Measurements from ENCODE around the gene KCND3. TPM values are rescaled to one million over a fixed set of nuclear protein-coding genes. Genes with fewer than 3 reads are reported as not detected.

The KCND3 gene
- total and polyA plus RNA-seq, 5 donors: 11.4 to 30.4 (median 26.9) TPM

DNA sequence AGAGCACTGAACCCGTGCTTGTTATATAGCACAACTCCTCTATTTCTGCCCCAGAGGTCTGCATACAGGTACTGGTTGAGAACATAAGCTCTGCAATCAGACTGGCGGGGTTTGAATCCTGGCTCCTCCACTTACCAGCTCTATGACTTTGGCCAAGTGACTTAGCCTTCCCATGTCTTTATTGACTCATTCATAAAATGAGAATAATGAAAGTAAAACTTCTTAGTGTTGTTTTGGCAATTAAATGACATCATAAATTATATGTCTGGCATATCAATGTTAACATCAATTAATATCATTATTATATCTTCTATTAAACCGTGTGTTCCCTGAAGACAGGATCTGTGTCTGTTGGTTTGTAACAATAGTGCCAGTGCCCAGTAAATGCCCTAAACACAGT is 254.6 kb downstream of the KCND3 start:
- H3K9me3 ChIP-seq (ENCODE audit: control insufficient read depth, low read length): no peaks in the 10 kb centered on the region
- no peak for ATAC-seq
- H3K4me3 ChIP-seq (ENCODE audit: low read length): no peak overlapping the region
- H3K4me1 ChIP-seq (ENCODE audit: control insufficient read depth, insufficient read depth, low read length): peaks cover 39% of the 10 kb centered on the region
- H3K27me3 ChIP-seq (ENCODE audit: control insufficient read depth, insufficient read depth): no peaks in the 10 kb centered on the region
- peak overlapping the region; percentile 76 for H3K27ac ChIP-seq (ENCODE audit: low read length)
- DNase-seq: no peak
- WGBS: 84% methylated on average over 3 of the region's 3 CpGs
- intact Hi-C loops (cut with DNase I): no loop called here

DNA sequence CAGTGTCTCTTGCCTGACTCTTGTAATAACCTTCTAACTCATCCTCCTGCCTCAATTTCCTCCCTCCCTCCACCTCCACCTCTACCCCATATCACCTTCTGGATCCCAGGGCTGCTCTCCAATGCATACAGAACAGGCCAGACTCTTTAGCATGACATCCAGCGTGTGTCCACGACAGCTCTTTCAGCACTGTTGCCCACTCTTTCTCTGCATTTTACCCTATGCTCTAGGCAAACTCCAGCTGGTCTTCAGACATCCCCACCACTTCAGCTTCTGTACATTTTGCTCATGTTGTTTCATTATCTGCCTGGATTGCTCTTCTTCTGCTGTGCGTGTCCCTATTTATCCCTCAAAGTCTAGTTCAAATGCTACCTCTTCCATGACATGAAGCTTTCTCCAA is 255.0 kb downstream of the KCND3 start:
- Histone ChIP-seq H3K4me3 (ENCODE audit: low read length) (no peak overlapping the region), H3K9me3 (ENCODE audit: control insufficient read depth, low read length) (no peaks in the 10 kb centered on the region), H3K27ac (ENCODE audit: low read length) (peak overlapping the region; percentile 76), H3K4me1 (ENCODE audit: control insufficient read depth, insufficient read depth, low read length) (peaks cover 43% of the 10 kb centered on the region), H3K27me3 (ENCODE audit: control insufficient read depth, insufficient read depth) (no peaks in the 10 kb centered on the region)
- DNase-seq: no peak
- 78% methylated on average over 3 of the region's 3 CpGs for WGBS
- no peak for ATAC-seq
- intact Hi-C loops (cut with DNase I): no loop called here

DNA sequence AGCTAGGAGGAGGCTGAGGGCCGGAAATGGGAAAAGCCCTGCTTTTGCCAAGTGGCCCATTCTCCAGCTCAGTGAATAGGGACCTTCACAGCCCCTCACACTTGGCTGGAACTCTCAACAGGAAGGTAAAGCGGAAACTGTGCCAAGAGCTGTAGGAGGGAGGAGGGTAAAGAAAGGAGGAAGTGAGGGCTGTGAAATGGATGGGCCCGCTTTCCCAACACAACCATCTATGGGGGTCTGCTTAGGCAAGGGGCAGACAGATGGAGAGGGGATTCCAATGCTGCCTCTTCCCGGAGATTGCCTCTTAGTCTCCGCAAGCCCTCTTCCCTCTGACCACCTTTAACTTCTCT is 255.5 kb downstream of the KCND3 start:
- H3K9me3 ChIP-seq (ENCODE audit: control insufficient read depth, low read length): no peaks in the 10 kb centered on the region
- 60% methylated on average over 5 of the region's 5 CpGs for WGBS
- H3K4me1 ChIP-seq (ENCODE audit: control insufficient read depth, insufficient read depth, low read length): peaks cover 48% of the 10 kb centered on the region
- no peak for ATAC-seq
- no peak for DNase-seq
- intact Hi-C loops (cut with DNase I): no loop called here
- H3K4me3 ChIP-seq (ENCODE audit: low read length): no peak overlapping the region
- H3K27ac ChIP-seq (ENCODE audit: low read length): peak overlapping the region; percentile 76
- H3K27me3 ChIP-seq (ENCODE audit: control insufficient read depth, insufficient read depth): no peaks in the 10 kb centered on the region

DNA sequence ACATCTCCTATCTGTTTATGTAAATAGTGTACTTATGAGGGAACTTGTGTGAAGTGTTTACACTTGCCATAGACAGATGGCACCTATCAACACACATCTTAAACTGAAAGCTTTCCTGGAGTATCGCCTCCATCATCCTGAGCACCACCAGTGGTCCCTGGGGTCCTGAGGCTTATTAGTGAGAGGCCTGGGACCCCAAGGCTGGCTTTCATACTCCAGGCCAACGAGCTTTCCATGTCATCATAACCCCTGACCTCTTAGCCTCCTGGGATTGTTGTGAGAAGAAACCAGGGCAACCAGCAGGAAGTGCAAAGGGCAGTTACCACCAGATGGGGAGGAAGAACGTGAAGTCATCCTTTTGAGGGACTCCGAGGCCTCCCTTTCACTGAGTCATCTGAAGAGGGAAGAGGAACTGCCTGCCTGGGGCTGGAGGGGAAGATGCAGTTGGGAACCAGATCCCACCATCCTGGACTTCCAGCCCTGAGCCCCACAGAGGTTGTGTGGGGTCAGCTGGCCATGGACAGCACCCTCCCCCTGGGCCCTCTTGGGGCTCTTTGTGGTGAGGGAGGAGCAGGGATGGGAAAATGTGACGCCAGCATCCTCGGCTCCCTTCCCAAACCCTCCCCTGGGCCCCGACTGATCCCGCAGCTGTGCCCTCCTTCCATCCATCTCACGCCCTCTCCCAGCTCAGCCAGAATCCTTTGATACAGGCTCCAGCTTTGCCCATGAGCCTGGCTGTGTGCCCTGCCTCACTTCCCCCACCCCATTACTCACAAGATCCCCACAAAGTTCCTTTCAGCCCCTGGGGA is 256.1 kb downstream of the KCND3 start:
- intact Hi-C loops (cut with DNase I): no loop called here

DNA sequence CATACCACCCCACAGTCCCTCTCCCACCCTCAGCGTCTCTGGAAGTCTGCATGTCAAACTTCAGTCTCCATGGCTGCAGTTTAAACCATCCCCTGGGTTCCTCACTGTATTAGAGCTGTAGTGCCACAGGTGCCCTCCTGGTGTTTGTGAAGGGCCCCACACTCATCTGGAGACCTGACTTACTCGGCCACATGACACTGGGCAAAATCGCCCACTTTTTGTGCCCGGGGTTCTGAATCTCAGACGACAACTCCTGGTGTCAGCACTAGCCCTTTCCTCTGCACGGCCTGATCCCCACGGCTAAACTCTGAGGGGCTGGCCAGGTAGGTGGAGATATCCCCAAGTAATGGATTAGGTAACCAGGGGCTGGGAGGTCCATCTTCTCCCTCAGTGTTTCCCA is 256.8 kb downstream of the KCND3 start:
- H3K27me3 ChIP-seq (ENCODE audit: control insufficient read depth, insufficient read depth): no peaks in the 10 kb centered on the region
- no peak overlapping the region for H3K4me3 ChIP-seq (ENCODE audit: low read length)
- WGBS: 76% methylated on average over 7 of the region's 7 CpGs
- H3K27ac ChIP-seq (ENCODE audit: low read length): peak overlapping the region; percentile 76
- no peak for DNase-seq
- no peak for ATAC-seq
- H3K9me3 ChIP-seq (ENCODE audit: control insufficient read depth, low read length): no peaks in the 10 kb centered on the region
- intact Hi-C loops (cut with DNase I): no loop called here
- peaks cover 49% of the 10 kb centered on the region for H3K4me1 ChIP-seq (ENCODE audit: control insufficient read depth, insufficient read depth, low read length)

More for the DNA sequence above, 256.1 kb downstream of the KCND3 start:
- DNase-seq (peak; percentile 79 to 81 (median 80)), ATAC-seq (peak; percentile 32 to 76)
- Histone ChIP-seq H3K4me1 (ENCODE audit: control insufficient read depth, insufficient read depth, low read length) (peaks cover 49% of the 10 kb centered on the region), H3K4me3 (ENCODE audit: low read length) (no peak overlapping the region), H3K9me3 (ENCODE audit: control insufficient read depth, low read length) (no peaks in the 10 kb centered on the region), H3K27me3 (ENCODE audit: control insufficient read depth, insufficient read depth) (no peaks in the 10 kb centered on the region), H3K27ac (ENCODE audit: low read length) (peak overlapping the region; percentile 76)
- 26% methylated on average over 9 of the region's 9 CpGs for WGBS

DNA sequence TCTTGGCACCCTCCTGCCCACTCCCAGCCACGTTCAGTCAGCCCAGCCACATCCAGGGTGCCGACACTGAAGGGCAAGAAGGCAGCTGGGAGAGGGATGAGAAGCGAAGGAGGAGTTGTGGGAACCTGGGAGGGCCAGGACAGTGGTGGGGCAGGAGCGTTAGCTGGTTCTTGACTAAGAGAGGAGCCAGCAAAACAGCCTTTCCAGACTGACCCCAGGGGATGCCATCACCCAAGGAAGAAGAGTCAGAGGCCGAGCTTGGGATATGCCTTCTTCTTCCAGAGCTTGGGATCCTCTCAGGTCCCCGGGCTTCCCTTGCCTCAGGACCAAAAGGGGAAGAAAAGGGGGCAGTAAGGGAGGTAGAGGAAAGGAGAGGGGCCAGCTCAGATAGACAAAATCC is 257.5 kb downstream of the KCND3 start:
- Histone ChIP-seq H3K4me3 (ENCODE audit: low read length) (no peak overlapping the region), H3K27ac (ENCODE audit: low read length) (peak overlapping the region; percentile 16), H3K4me1 (ENCODE audit: control insufficient read depth, insufficient read depth, low read length) (peaks cover 44% of the 10 kb centered on the region), H3K9me3 (ENCODE audit: control insufficient read depth, low read length) (no peaks in the 10 kb centered on the region), H3K27me3 (ENCODE audit: control insufficient read depth, insufficient read depth) (no peaks in the 10 kb centered on the region)
- DNase-seq (no peak), ATAC-seq (no peak)
- intact Hi-C loops (cut with DNase I): no loop called here
- WGBS: 76% methylated on average over 6 of the region's 6 CpGs

DNA sequence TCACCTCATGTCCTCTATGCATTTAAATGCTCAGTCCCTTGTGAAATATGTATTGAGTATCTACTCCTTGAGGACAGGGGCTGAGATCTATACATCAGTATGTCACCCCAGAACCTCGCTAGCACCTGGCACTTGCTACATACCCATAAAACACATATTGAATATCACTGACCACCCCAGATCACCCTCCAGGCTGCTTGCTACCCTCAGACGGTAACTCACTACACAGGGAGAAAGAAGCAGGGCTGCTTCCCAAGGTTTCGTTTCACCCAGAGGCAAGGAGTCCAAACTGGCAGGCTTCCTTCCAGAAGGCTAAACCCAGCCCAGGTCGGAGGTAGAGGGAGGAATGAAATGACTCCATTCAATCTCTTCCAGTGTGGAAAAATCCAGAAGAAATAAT is 258.8 kb downstream of the KCND3 start:
- ATAC-seq (no peak), DNase-seq (no peak)
- no peak overlapping the region for H3K4me3 ChIP-seq (ENCODE audit: low read length)
- peaks cover 43% of the 10 kb centered on the region for H3K4me1 ChIP-seq (ENCODE audit: control insufficient read depth, insufficient read depth, low read length)
- intact Hi-C loops (cut with DNase I): no loop called here
- no peaks in the 10 kb centered on the region for H3K9me3 ChIP-seq (ENCODE audit: control insufficient read depth, low read length)
- H3K27ac ChIP-seq (ENCODE audit: low read length): peak overlapping the region; percentile 62
- WGBS: 54% methylated on average over 4 of the region's 4 CpGs
- H3K27me3 ChIP-seq (ENCODE audit: control insufficient read depth, insufficient read depth): no peaks in the 10 kb centered on the region

DNA sequence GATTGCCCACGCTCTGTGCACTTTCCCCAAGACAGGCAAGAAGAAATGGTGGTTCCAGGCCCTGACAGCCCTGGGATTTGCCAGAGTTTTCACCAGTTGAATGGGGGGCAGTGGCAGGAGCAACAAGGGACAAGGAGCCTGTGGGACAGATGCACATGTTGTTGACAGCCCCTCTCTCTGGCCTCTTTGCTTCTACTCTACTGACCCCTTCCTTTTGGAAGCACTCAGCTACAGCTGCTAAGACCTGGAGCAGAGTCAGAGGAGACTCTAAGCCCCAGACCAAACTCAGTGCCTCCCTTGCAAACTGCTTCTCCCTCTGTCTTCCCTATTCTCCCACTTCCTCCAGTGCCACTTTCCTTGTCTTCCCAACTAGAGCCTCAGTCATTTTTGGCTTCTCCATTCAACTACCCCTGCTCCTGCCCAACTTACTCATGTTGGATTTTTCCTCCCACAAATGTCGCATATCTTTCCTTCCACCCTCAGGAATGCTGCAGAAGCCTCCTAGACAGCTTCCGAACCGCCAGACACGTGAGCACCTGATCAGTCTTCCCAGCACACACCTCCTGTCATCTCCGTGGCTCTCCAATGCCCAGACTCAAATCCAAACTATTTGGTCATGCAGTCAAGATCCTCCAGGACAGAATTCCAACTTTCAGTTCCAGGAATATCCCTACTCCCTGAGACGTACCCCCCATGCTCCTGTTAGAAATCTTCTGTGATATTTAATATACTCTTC is 259.4 kb downstream of the KCND3 start:
- Histone ChIP-seq H3K9me3 (ENCODE audit: control insufficient read depth, low read length) (no peaks in the 10 kb centered on the region), H3K4me1 (ENCODE audit: control insufficient read depth, insufficient read depth, low read length) (peaks cover 43% of the 10 kb centered on the region), H3K27ac (ENCODE audit: low read length) (peak overlapping the region; percentile 90), H3K27me3 (ENCODE audit: control insufficient read depth, insufficient read depth) (no peaks in the 10 kb centered on the region), H3K4me3 (ENCODE audit: low read length) (no peak overlapping the region)
- 57% methylated on average over 7 of the region's 7 CpGs for WGBS
- DNase-seq (no peak), ATAC-seq (no peak)
- intact Hi-C loops (cut with DNase I): no loop called here

DNA sequence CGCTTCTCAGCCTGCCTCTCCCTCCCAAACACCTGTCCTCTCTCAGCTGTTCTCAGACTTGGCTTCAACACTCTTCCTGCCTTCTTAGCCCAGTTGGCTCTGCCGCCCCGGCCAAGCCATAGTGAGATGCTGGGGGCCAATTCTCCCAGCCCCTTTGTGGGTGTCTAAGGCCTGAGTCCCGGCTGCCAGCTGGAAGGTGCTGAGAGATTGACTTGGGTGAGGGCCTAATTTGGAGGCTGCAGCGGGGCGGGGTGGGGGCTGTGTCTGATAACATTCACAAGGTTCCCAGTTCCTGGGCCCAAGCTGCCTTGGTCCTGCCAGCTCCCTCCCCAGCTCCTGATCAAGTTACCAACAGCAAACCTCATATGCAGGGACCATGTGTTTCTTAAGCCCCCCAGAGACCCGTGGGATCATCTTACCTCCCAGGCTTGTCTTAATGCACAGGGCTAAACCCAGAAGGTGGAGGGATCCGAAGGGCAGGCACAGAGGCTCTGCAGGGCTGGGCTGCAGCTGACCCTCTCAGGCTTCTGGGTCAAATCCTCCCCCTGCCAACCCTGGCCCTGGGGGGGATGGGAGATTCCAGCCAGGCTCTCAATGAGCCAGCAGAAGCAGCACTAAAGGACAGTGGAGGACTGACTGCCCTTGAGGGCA is 260.1 kb downstream of the KCND3 start:
- DNase-seq (peak; percentile 69 to 91 (median 87)), ATAC-seq (peak; percentile 42 to 74)

DNA sequence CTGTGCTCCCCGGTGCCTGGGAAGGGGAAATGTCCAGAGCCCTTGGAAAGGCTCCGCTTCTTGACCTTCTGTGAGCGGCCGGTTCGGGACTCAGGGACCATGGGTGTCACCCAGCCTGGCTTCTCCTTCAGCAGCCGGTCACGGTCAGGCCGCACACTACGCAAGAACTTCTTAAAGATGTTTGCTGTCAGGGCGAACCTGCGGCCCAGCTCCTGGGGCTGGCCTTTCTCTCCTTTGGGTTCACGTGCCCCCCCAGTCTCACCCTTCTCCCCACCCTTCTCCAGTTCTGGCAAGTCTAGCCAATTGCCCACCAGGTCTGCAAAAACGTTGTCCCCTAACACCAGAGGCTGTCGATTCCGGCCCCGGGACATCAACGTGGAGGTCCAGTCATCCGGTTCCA is 262.4 kb downstream of the KCND3 start:
- 85% methylated on average over 18 of the region's 18 CpGs for WGBS
- H3K4me1 ChIP-seq (ENCODE audit: control insufficient read depth, insufficient read depth, low read length): peaks cover 29% of the 10 kb centered on the region
- H3K27me3 ChIP-seq (ENCODE audit: control insufficient read depth, insufficient read depth): no peaks in the 10 kb centered on the region
- H3K9me3 ChIP-seq (ENCODE audit: control insufficient read depth, low read length): no peaks in the 10 kb centered on the region
- H3K27ac ChIP-seq (ENCODE audit: low read length): no peak overlapping the region
- ATAC-seq (no peak), DNase-seq (no peak)
- intact Hi-C loops (cut with DNase I): no loop called here
- H3K4me3 ChIP-seq (ENCODE audit: low read length): no peak overlapping the region

More for the DNA sequence above, 260.1 kb downstream of the KCND3 start:
- H3K27ac ChIP-seq (ENCODE audit: low read length): peak overlapping the region; percentile 90
- H3K4me1 ChIP-seq (ENCODE audit: control insufficient read depth, insufficient read depth, low read length): peaks cover 39% of the 10 kb centered on the region
- intact Hi-C loops (cut with DNase I): no loop called here
- H3K9me3 ChIP-seq (ENCODE audit: control insufficient read depth, low read length): no peaks in the 10 kb centered on the region
- no peak overlapping the region for H3K4me3 ChIP-seq (ENCODE audit: low read length)
- no peaks in the 10 kb centered on the region for H3K27me3 ChIP-seq (ENCODE audit: control insufficient read depth, insufficient read depth)
- WGBS: 33% methylated on average over 8 of the region's 8 CpGs

DNA sequence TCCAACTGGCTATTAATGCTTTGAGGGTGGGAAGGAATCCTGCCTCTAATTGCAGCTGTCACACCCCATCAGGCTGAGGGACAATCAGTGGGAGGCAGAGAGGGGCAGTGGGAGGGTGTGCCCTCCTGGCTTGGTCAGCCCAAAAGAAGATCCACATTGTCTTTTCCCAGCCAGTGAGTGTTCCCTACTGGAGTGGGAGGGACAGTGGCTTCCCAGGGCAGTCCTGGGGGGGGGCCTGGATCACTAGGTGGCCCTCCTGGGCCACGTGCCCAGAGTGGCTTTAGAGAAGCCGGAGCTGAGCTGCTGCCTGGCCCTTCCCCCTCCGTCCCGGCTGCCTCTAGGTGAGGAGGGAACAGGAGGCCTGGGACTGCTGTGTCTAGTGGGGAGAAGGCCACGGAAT is 264.3 kb downstream of the KCND3 start:
- H3K4me3 ChIP-seq (ENCODE audit: low read length): no peak overlapping the region
- H3K27me3 ChIP-seq (ENCODE audit: control insufficient read depth, insufficient read depth): no peaks in the 10 kb centered on the region
- peak; percentile 36 to 69 for ATAC-seq
- H3K27ac ChIP-seq (ENCODE audit: low read length): peak overlapping the region; percentile 42
- 39% methylated on average over 5 of the region's 5 CpGs for WGBS
- H3K9me3 ChIP-seq (ENCODE audit: control insufficient read depth, low read length): no peaks in the 10 kb centered on the region
- intact Hi-C loops (cut with DNase I): no loop called here
- peaks cover 38% of the 10 kb centered on the region for H3K4me1 ChIP-seq (ENCODE audit: control insufficient read depth, insufficient read depth, low read length)
- DNase-seq: peak; percentile 46 to 88 (median 84)
